ENCODE results near the gene FSTL4. TPM values are rescaled to one million over a fixed set of nuclear protein-coding genes. Genes with fewer than 3 reads are reported as not detected.

The FSTL4 gene
- total and polyA plus RNA-seq, 2 of the 4 experiments (the other 2 are of a cell fraction) = 0.18 TPM; not detected in 1

- no peak overlapping the region for H3K18ac ChIP-seq (ENCODE audit: low read depth, low read length)
- DNase-seq = no peak
- no peak overlapping the region for H2BK20ac ChIP-seq (ENCODE audit: low read depth, low read length)
- no peak overlapping the region for H2BK15ac ChIP-seq (ENCODE audit: low read depth, low read length)
- CTCF ChIA-PET = no interaction called here
- no peak for ATAC-seq (ENCODE audit: low read depth)
- H3K36me3 ChIP-seq (ENCODE audit: control insufficient read depth, insufficient read depth, low read length) = no peaks in the 10 kb centered on the region
- H3K27ac ChIP-seq (ENCODE audit: insufficient read depth, low read length) = no peak overlapping the region
- no peak overlapping the region for H2BK5ac ChIP-seq (ENCODE audit: low read depth, low read length, poor library complexity, severe bottlenecking)
- no peak overlapping the region for H3K4me2 ChIP-seq (ENCODE audit: low read depth, low read length)
- no peak overlapping the region for H4K5ac ChIP-seq (ENCODE audit: low read depth, low read length)
- H4K8ac ChIP-seq (ENCODE audit: low read depth in 2 of 2, low read length in 2 of 2) = no peak overlapping the region
- TF ChIP-seq MXI1 (IDR thresholded peaks at IDR 0.05; ENCODE audit: borderline replicate concordance, low read depth, low read length) (no peak), CTCF (conservative IDR thresholded peaks at IDR 0.05; ENCODE audit: low read depth, low read length) (no peak), SMC3 (IDR thresholded peaks at IDR 0.05; ENCODE audit: low read depth, low read length) (no peak), RFX5 (IDR thresholded peaks at IDR 0.05; ENCODE audit: low read depth, low read length) (no peak), MAFK (IDR thresholded peaks at IDR 0.05; ENCODE audit: low read depth, low read length) (no peak), MAZ (IDR thresholded peaks at IDR 0.05; ENCODE audit: borderline replicate concordance, low read depth, low read length) (no peak), USF2 (IDR thresholded peaks at IDR 0.05; ENCODE audit: low read depth, low read length) (no peak), CHD1 (IDR thresholded peaks at IDR 0.05; ENCODE audit: low read depth, low read length) (no peak), BHLHE40 (IDR thresholded peaks at IDR 0.05; ENCODE audit: low read depth, low read length) (no peak), CEBPB (IDR thresholded peaks at IDR 0.05; ENCODE audit: low read depth, low read length) (no peak), ELK1 (IDR thresholded peaks at IDR 0.05; ENCODE audit: borderline replicate concordance, low read depth, low read length) (no peak), RCOR1 (IDR thresholded peaks at IDR 0.05; ENCODE audit: insufficient replicate concordance, low read length) (no peak)
- H3K79me1 ChIP-seq (ENCODE audit: low read depth in 1 of 2, low read length in 2 of 2) = no peaks in the 10 kb centered on the region
- H3K9ac ChIP-seq (ENCODE audit: low read depth, low read length) = no peak overlapping the region
- intact Hi-C loops (cut with micrococcal nuclease) = no loop called here
- no peak overlapping the region for H3K4ac ChIP-seq (ENCODE audit: low read depth, low read length)
- no peak overlapping the region for H3K23ac ChIP-seq (ENCODE audit: low read depth, low read length)
- H2AK9ac ChIP-seq (replicated peaks; ENCODE audit: low read depth, low read length, poor library complexity) = no peak overlapping the region
- no peak overlapping the region for H2AFZ ChIP-seq (replicated peaks; ENCODE audit: low read length, poor library complexity)
- no peak overlapping the region for H2AK5ac ChIP-seq (ENCODE audit: low read depth, low read length)
- H3K9me3 ChIP-seq (ENCODE audit: control insufficient read depth, insufficient read depth, low read length) = no peaks in the 10 kb centered on the region
- no peak overlapping the region for H3K4me3 ChIP-seq (ENCODE audit: insufficient read depth, low read depth, low read length)
- H3K14ac ChIP-seq (replicated peaks; ENCODE audit: low read depth, low read length) = no peak overlapping the region
- no peaks in the 10 kb centered on the region for H4K20me1 ChIP-seq (ENCODE audit: insufficient read depth, low read length)
- no peak overlapping the region for H3K56ac ChIP-seq (ENCODE audit: extremely low read depth, insufficient read depth, low read length)
- H3K4me1 ChIP-seq (ENCODE audit: control insufficient read depth, insufficient read depth, low read length) = no peaks in the 10 kb centered on the region
- H3K9me1 ChIP-seq (ENCODE audit: insufficient read depth, low read length) = no peaks in the 10 kb centered on the region
- in situ Hi-C loops (cut with MboI; ENCODE audit: low sequenced_read_pairs) = no loop called here
- H4K91ac ChIP-seq (ENCODE audit: insufficient read depth, low read depth, low read length) = no peak overlapping the region
- dilution Hi-C loops (cut with HindIII; ENCODE audit: low sequenced_read_pairs, unreplicated experiment) = no loop called here
- POLR2A ChIA-PET (ENCODE audit: unreplicated experiment) = no interaction called here
- H2BK120ac ChIP-seq (ENCODE audit: low read depth, low read length) = no peak overlapping the region
- H3K27me3 ChIP-seq (ENCODE audit: control insufficient read depth, insufficient read depth, low read length) = peaks cover 15% of the 10 kb centered on the region
- whole genome bisulfite sequencing, 2 experiments (ENCODE audit: extremely low coverage in 2 of 2, insufficient read length in 1 of 2) = 59% methylated on average over 3 of the region's 6 CpGs; no CpG with 5 or more reads in 1 of the 2 experiments
- no TSS peak for BruUV-seq (replicated peaks)
These were observed 245.9 kb downstream of the FSTL4 start for GRCh38 chr5:133366438-133366837.

All from IMR-90 (cell line).